Adrenal gland (tissue), 12 donors: ENCODE measurements around the gene PTPN6. TPM values are rescaled to one million over a fixed set of nuclear protein-coding genes. Genes with fewer than 3 reads are reported as not detected.
A peak's percentile ranks its signal among the peaks of the same experiment; 100 is the strongest.

ENCODE experiments used
- DNase-seq, 7 donors: peaks; one replicate each; pipeline ENCODE4 v3.0.0-alpha.2; 2019 to 2020
- H3K27ac ChIP-seq, 5 donors: fragments of 200-600 bp; sonication (generic) in 4 of 5; 1 replicate in 3 of 5; 2 replicates in 2 of 5; pipeline versions ENCODE4 v1.5.1 to v1.8.0; 2016 to 2020; ENCODE audit warnings: mild to moderate bottlenecking in 1 of 5
- H3K27me3 ChIP-seq: fragments of 200-600 bp; 2 replicates; pipeline ENCODE4 v1.8.0; 2021
- H3K36me3 ChIP-seq, 2 donors: fragments of 200-600 bp; replicated peaks in 1 of 2; 1 replicate in 1 of 2; 2 replicates in 1 of 2; pipeline versions ENCODE4 v1.5.1 to v1.8.0; 2018 to 2022
- H3K4me1 ChIP-seq, 2 donors: fragments of 200-600 bp; replicated peaks in 1 of 2; 1 replicate in 1 of 2; 2 replicates in 1 of 2; pipeline versions ENCODE4 v1.5.1 to v1.8.0; 2018 to 2021
- H3K4me3 ChIP-seq, 4 donors: fragments of 200-600 bp; sonication (generic) in 3 of 4; one replicate each; pipeline ENCODE4 v1.5.1; 2016 to 2018
- H3K9me3 ChIP-seq, 3 donors: fragments of 200-600 bp; sonication (generic) in 1 of 3; replicated peaks in 1 of 3; 1 replicate in 2 of 3; 2 replicates in 1 of 3; pipeline versions ENCODE4 v1.5.1 to v1.8.0; 2016 to 2021
- CTCF ChIP-seq, 6 experiments: fragments of 450-650 bp in 4 of 6; fragments of 200-600 bp in 2 of 6; sonication (generic) in 1 of 6; IDR thresholded peaks; 1 replicate in 5 of 6; 2 replicates in 1 of 6; pipeline versions ENCODE4 v1.5.1 to v1.8.0; 2016 to 2021; ENCODE audit warnings: antibody characterized with exemption in 6 of 6, mild to moderate bottlenecking in 2 of 6, moderate library complexity in 1 of 6
- POLR2A ChIP-seq, 2 donors: fragments of 450-650 bp; IDR thresholded peaks; one replicate each; pipeline ENCODE4 v1.6.1; 2017; ENCODE audit warnings: antibody characterized with exemption in 2 of 2, mild to moderate bottlenecking in 2 of 2, moderate library complexity in 1 of 2
- WGBS, 4 donors: extraction: QIAGEN DNeasy Blood & Tissue Kit in 2 of 4; methylation state at CpG; one replicate each; pipeline versions ENCODE4 v1.1.5 to v1.1.7; 2013 to 2017; 5-methylcytosine and 5-hydroxymethylcytosine counted together
- intact Hi-C, 2 donors: fragments of 100-400 bp; cut with DNase I; formaldehyde crosslinking; loops; one replicate each; pipeline versions ENCODE4 v1.14.1 to v1.15.0; 2022 to 2023
- polyA plus RNA-seq, 3 donors: library from polyadenylated mRNA; stranded (reverse); fragments of 200-250 nt in 2 of 3; fragments of 350-450 nt in 1 of 3; fragmentation: Illumina TruSeq in 1 of 3; extraction: RNeasy Lipid Tissue Mini Kit (QIAGEN cat#74804) in 1 of 3; gene quantifications; one replicate each; pipeline ENCODE4 v1.2.3, GENCODE V29; 2013 to 2014
- total RNA-seq, 9 donors: library from RNA; depleted of rRNA in 4 of 9; stranded (reverse); fragments of >200 nt in 4 of 9; fragments of 120-200 nt in 1 of 9; fragmentation: NEBNext Ultra II Directional in 1 of 9; extraction: Animal tissue kit (Norgen Biotek cat#: 25700) in 1 of 9; gene quantifications; one replicate each; pipeline versions ENCODE4 v1.1.0 to v1.2.4, GENCODE V29; 2013 to 2023
- donor health status: healthy with polysubstance abuse.
- donor health status: Bipolar disorder and iron deficiency.
- donor health status: DM: yes; HTN: yes; CAD: no.
- donor health status: DM: no; HTN: no; CAD: no.
- donor health status: DM: no; HTN: no; CAD: no.
- donor health status: DM: yes; HTN: yes; CAD: no.

PTPN6 gene
- total and polyA plus RNA-seq, 12 donors: 24.5 to 204 (median 63.5) TPM

- no peaks in the 10 kb centered on the region for H3K27me3 ChIP-seq
Measured at GRCh38 chr12:6978188-6978587, 27.0 kb downstream of the PTPN6 start.

DNA sequence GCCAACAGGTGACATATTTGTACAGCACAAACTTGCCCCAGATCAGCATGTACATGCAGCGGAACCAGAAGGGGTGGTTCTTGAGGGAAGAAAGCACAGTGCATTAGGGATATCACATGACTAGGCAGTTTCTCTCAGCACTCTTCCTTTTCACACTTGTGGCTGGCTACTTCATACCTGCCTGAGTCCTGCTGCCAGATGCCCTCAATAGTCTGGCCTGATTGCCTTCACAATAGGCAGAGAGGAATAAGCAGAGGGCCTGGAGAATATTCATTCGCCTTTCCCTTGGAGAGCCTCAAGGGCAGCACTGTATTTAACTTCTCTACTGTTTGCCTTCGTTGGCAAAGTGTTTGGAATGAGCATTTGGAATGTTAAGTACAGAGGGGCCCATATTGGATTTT, 27.5 kb downstream of the PTPN6 start:
- Histone ChIP-seq H3K27ac (no peak overlapping the region), H3K9me3 (no peaks in the 10 kb centered on the region), H3K4me3 (no peak overlapping the region), H3K27me3 (no peaks in the 10 kb centered on the region), H3K4me1 (peaks cover 7 to 10% of the 10 kb centered on the region in 2 donors), H3K36me3 (peaks cover 0 to 97% of the 10 kb centered on the region in 2 donors)
- DNase-seq: no peak
- TF ChIP-seq CTCF (IDR thresholded peaks at IDR 0.05): no peak
- TF ChIP-seq POLR2A (IDR thresholded peaks at IDR 0.05): no peak
- 85 to 93% (median 87%) methylated on average over 3 of the region's 3 CpGs for WGBS, 4 donors
- intact Hi-C loops: loop anchor here in 1 of 2 donors (5.0 kb wide), 1 partner anchor 39 kb away; the partner anchor contains the start of gene LPCAT3

More at GRCh38 chr12:6978188-6978587, 27.0 kb downstream of the PTPN6 start:
- WGBS, 4 donors: 86 to 92% (median 88%) methylated on average over 6 of the region's 6 CpGs
- H3K4me1 ChIP-seq: peaks cover 7 to 10% of the 10 kb centered on the region in 2 donors
- DNase-seq: peak in 1 of 7 donors; percentile 12
- intact Hi-C loops: loop anchor here in 1 of 2 donors (5.0 kb wide), 1 partner anchor 39 kb away; the partner anchor contains the start of gene LPCAT3
- no peak overlapping the region for H3K4me3 ChIP-seq
- TF ChIP-seq CTCF (IDR thresholded peaks at IDR 0.05) (no peak), POLR2A (IDR thresholded peaks at IDR 0.05) (no peak)
- no peak overlapping the region for H3K27ac ChIP-seq
- peaks cover 0 to 93% of the 10 kb centered on the region in 2 donors for H3K36me3 ChIP-seq
- H3K9me3 ChIP-seq: no peaks in the 10 kb centered on the region

- H3K4me3 ChIP-seq: no peak overlapping the region
- H3K27ac ChIP-seq: no peak overlapping the region
- H3K9me3 ChIP-seq: no peaks in the 10 kb centered on the region
- peaks cover 0 to 97% of the 10 kb centered on the region in 2 donors for H3K36me3 ChIP-seq
- peak in 1 of 7 donors; percentile 1 for DNase-seq
- no peaks in the 10 kb centered on the region for H3K27me3 ChIP-seq
- WGBS, 4 donors: 83 to 91% (median 85%) methylated on average over 5 to 6 of the region's 6 CpGs
- peaks cover 7 to 10% of the 10 kb centered on the region in 2 donors for H3K4me1 ChIP-seq
- no peak for TF ChIP-seq POLR2A (IDR thresholded peaks at IDR 0.05)
- TF ChIP-seq CTCF (IDR thresholded peaks at IDR 0.05): no peak
- intact Hi-C loops: loop anchor here in 1 of 2 donors (5.0 kb wide), 1 partner anchor 38 kb away; the partner anchor contains the start of gene LPCAT3
Measured at GRCh38 chr12:6979021-6979420, 27.9 kb downstream of the PTPN6 start.

GRCh38 chr12:6979453-6979852, 28.3 kb downstream of the PTPN6 start:
- no peak for TF ChIP-seq CTCF (IDR thresholded peaks at IDR 0.05)
- no peak for TF ChIP-seq POLR2A (IDR thresholded peaks at IDR 0.05)
- DNase-seq: peak in 1 of 7 donors; percentile 9
- Histone ChIP-seq H3K4me1 (peaks cover 10 to 13% of the 10 kb centered on the region in 2 donors), H3K9me3 (no peaks in the 10 kb centered on the region), H3K4me3 (no peak overlapping the region), H3K36me3 (peaks cover 0 to 93% of the 10 kb centered on the region in 2 donors), H3K27ac (no peak overlapping the region), H3K27me3 (no peaks in the 10 kb centered on the region)
- 85 to 92% (median 88%) methylated on average over 3 of the region's 3 CpGs for WGBS, 4 donors
- intact Hi-C loops: loop anchor here in 1 of 2 donors (5.0 kb wide), 1 partner anchor 38 kb away; the partner anchor contains the start of gene LPCAT3
